Tibial nerve (tissue), 4 donors: Measurements from ENCODE around the gene TMA16. TPM values are rescaled to one million over a fixed set of nuclear protein-coding genes. Genes with fewer than 3 reads are reported as not detected.
"Not testable (repeated sequence)": the region's sequence is repeated elsewhere in the genome, so short reads cannot be mapped to it uniquely, and the experiment has no call there.

Experiments
- DNase-seq, 2 donors: peaks; one replicate each; pipeline ENCODE4 v3.0.0-alpha.2; 2019; ENCODE audit warnings: low spot score in 2 of 2
- H3K27ac ChIP-seq, 4 donors: fragments of 200-600 bp; sonication (generic) in 3 of 4; one replicate each; pipeline ENCODE4 v1.5.1; 2017 to 2019; ENCODE audit warnings: mild to moderate bottlenecking in 1 of 4
- H3K27me3 ChIP-seq, 2 donors: fragments of 200-600 bp; sonication (generic) in 1 of 2; one replicate each; pipeline versions ENCODE4 v1.5.1 to v1.6.0; 2017 to 2019
- H3K36me3 ChIP-seq, 3 donors: fragments of 200-600 bp; sonication (generic); one replicate each; pipeline ENCODE4 v1.5.1; 2018 to 2019
- H3K4me1 ChIP-seq, 4 donors: fragments of 200-600 bp; sonication (generic) in 3 of 4; one replicate each; pipeline ENCODE4 v1.5.1; 2017 to 2019
- H3K4me3 ChIP-seq, 4 donors: fragments of 200-600 bp; sonication (generic) in 3 of 4; one replicate each; pipeline ENCODE4 v1.5.1; 2017 to 2019; ENCODE audit warnings: mild to moderate bottlenecking in 1 of 4, moderate library complexity in 1 of 4
- H3K9me3 ChIP-seq, 4 donors: fragments of 200-600 bp; sonication (generic) in 3 of 4; one replicate each; pipeline ENCODE4 v1.5.1; 2017 to 2019
- CTCF ChIP-seq, 5 experiments: fragments of 200-600 bp in 3 of 5; fragments of 450-650 bp in 2 of 5; sonication (generic) in 3 of 5; IDR thresholded peaks; one replicate each; pipeline ENCODE4 v1.5.1; 2016 to 2019; ENCODE audit warnings: antibody characterized with exemption in 5 of 5, mild to moderate bottlenecking in 3 of 5, moderate library complexity in 2 of 5
- EP300 ChIP-seq, 2 donors: sonication (generic); formaldehyde crosslinking; IDR thresholded peaks; one replicate each; pipeline ENCODE4 v1.6.1; 2017; ENCODE audit warnings: antibody characterized with exemption in 2 of 2, mild to moderate bottlenecking in 1 of 2
- POLR2A ChIP-seq, 2 donors: fragments of 450-650 bp; IDR thresholded peaks; one replicate each; pipeline ENCODE4 v1.6.1; 2017; ENCODE audit warnings: antibody characterized with exemption in 2 of 2, mild to moderate bottlenecking in 2 of 2, moderate library complexity in 2 of 2
- WGBS, 2 donors: methylation state at CpG; one replicate each; pipeline ENCODE4 v1.1.5; 2018; 5-methylcytosine and 5-hydroxymethylcytosine counted together
- total RNA-seq, 4 donors: library from RNA; depleted of rRNA; stranded (reverse); fragments of >200 nt; gene quantifications; one replicate each; pipeline ENCODE4 v1.1.0, GENCODE V29; 2016

Gene TMA16
- total RNA-seq, 4 donors from 2014 or later, result 14.5 to 39.9 (median 27.2) TPM

DNA sequence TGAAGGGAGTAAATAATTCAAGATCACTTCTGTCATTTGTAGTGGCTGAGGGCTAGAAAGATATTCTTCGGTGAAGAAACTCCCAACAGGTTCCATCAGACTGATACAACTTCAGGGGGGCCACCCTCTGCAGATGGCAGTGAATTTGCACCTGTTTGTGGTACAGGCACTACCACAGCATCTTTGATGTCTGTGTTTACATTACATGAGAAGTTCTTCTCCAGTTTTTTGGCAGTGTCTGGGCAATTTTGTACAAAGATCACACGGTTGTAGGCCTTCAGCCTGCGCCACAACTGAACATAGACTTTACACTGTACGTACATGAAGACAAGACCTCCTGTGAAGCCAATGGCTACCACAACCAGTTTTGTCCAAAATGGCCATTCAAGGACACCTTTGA lies 34.2 kb downstream of the TMA16 start:
- Histone ChIP-seq H3K9me3 (no peaks in the 10 kb centered on the region), H3K27ac (no peak overlapping the region), H3K27me3 (no peaks in the 10 kb centered on the region), H3K4me1 (no peaks in the 10 kb centered on the region), H3K36me3 (peaks cover 0 to 67% (median 3%) of the 10 kb centered on the region in 3 donors), H3K4me3 (no peak overlapping the region)
- WGBS, 2 donors, result 87 to 92% methylated on average over 4 of the region's 4 CpGs
- DNase-seq, result no peak
- TF ChIP-seq POLR2A (IDR thresholded peaks at IDR 0.05) (no peak), CTCF (IDR thresholded peaks at IDR 0.05) (no peak), EP300 (IDR thresholded peaks at IDR 0.05) (no peak)

DNA sequence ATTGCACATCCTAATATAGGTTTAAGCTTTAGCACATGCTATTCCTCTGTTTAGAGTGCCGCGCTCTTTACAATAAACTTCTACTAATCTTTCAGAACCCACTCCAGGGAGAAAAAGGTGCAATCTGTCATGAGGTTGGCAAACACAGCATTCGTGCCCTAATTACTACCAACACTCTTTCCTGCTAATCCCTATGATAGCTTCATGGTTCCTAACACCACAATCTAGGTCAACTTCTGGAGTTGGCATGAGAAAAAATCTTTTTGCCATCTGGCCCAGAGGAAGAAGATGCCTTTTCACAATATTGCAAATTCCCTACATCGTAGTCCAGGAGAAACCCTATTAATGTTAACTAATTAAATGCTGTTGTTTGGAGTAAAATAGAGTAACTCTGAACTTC lies 39.6 kb downstream of the TMA16 start:
- 85 to 94% methylated on average over 4 of the region's 4 CpGs for WGBS, 2 donors
- TF ChIP-seq EP300 (IDR thresholded peaks at IDR 0.05) (no peak), POLR2A (IDR thresholded peaks at IDR 0.05) (no peak)
- H3K4me1 ChIP-seq, result no peaks in the 10 kb centered on the region

DNA sequence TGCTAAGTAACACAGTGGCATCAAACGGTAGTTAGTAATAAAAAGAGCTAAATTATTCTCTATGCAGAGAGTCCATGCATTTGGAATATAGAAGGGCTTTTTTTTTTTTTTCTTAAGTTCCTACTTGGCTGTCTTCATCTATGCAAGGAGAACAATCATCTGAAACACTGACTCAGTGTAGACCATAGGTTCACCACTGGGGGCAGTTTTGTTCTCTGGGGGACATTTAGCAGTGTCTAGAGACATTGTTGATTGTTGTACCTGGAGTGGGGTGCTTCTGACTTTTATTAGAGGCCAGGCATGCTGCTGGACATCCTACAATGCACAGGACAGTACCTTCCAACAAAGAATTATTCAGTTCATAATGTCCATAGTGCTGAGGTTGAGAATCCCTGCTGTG lies 41.2 kb downstream of the TMA16 start:
- Histone ChIP-seq H3K27ac (no peak overlapping the region), H3K27me3 (no peaks in the 10 kb centered on the region), H3K4me1 (no peaks in the 10 kb centered on the region), H3K9me3 (no peaks in the 10 kb centered on the region), H3K36me3 (peaks cover 0 to 33% (median 0%) of the 10 kb centered on the region in 3 donors), H3K4me3 (no peak overlapping the region)
- no peak for DNase-seq
- 76 to 79% methylated on average over 1 of the region's 1 CpG for WGBS, 2 donors
- TF ChIP-seq CTCF (IDR thresholded peaks at IDR 0.05) (no peak), POLR2A (IDR thresholded peaks at IDR 0.05) (no peak), EP300 (IDR thresholded peaks at IDR 0.05) (no peak)

More for the DNA sequence above, 39.6 kb downstream of the TMA16 start:
- no peak for DNase-seq
- Histone ChIP-seq H3K9me3 (no peaks in the 10 kb centered on the region), H3K36me3 (peaks cover 0 to 48% (median 0%) of the 10 kb centered on the region in 3 donors), H3K27me3 (no peaks in the 10 kb centered on the region), H3K4me3 (no peak overlapping the region), H3K27ac (no peak overlapping the region)

GRCh38 chr4:163536091-163536490 lies 41.6 kb downstream of the TMA16 start:
- no peak for TF ChIP-seq CTCF (IDR thresholded peaks at IDR 0.05)
- no peak for TF ChIP-seq POLR2A (IDR thresholded peaks at IDR 0.05)
- no peak for TF ChIP-seq EP300 (IDR thresholded peaks at IDR 0.05)
- Histone ChIP-seq H3K27ac (no peak overlapping the region), H3K4me3 (no peak overlapping the region), H3K36me3 (peaks cover 0 to 29% (median 0%) of the 10 kb centered on the region in 3 donors), H3K9me3 (no peaks in the 10 kb centered on the region), H3K27me3 (no peaks in the 10 kb centered on the region), H3K4me1 (no peaks in the 10 kb centered on the region)
- DNase-seq, result no peak
- WGBS, 2 donors, result 26 to 55% methylated on average over 2 of the region's 2 CpGs

GRCh38 chr4:163537114-163537513 lies 42.6 kb downstream of the TMA16 start:
- Histone ChIP-seq H3K36me3 (peaks cover 0 to 21% (median 0%) of the 10 kb centered on the region in 3 donors), H3K4me1 (no peaks in the 10 kb centered on the region), H3K9me3 (no peaks in the 10 kb centered on the region), H3K27ac (no peak overlapping the region), H3K4me3 (no peak overlapping the region), H3K27me3 (no peaks in the 10 kb centered on the region)
- WGBS, 2 donors, result 91 to 93% methylated on average over 3 of the region's 3 CpGs
- no peak for DNase-seq
- TF ChIP-seq EP300 (IDR thresholded peaks at IDR 0.05), result no peak

DNA sequence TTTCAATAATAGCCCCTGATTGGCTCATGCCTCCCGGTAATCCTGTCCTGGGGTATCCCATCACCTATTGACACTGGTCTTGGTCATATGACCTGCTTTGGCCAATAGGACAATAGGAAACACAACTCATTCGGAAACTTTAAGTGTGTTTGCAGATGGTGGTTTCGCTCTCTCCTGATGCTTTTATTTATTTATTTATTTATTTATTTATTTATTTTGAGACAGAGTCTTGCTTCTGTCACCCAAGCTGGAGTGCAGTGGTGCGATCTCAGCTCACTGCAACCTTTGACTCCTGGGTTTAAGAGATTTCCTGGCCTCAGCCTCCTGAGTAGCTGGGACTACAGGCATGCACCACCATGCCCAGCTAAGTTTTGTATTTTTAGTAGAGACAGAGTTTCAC lies 44.3 kb downstream of the TMA16 start:
- not testable (repeated sequence) for DNase-seq, H3K4me1 ChIP-seq, H3K4me3 ChIP-seq, H3K9me3 ChIP-seq, H3K27ac ChIP-seq, H3K27me3 ChIP-seq
- H3K36me3 ChIP-seq, result peaks cover 0 to 10% (median 0%) of the 10 kb centered on the region in 3 donors
- WGBS, 2 donors, result 91 to 97% methylated on average over 4 of the region's 4 CpGs

- H3K9me3 ChIP-seq, result no peaks in the 10 kb centered on the region
- peaks cover 0 to 8% (median 0%) of the 10 kb centered on the region in 4 donors for H3K4me1 ChIP-seq
- no peak for DNase-seq
- H3K4me3 ChIP-seq, result no peak overlapping the region
- peaks cover 0 to 6% (median 0%) of the 10 kb centered on the region in 3 donors for H3K36me3 ChIP-seq
- TF ChIP-seq CTCF (IDR thresholded peaks at IDR 0.05) (no peak), EP300 (IDR thresholded peaks at IDR 0.05) (no peak), POLR2A (IDR thresholded peaks at IDR 0.05) (no peak)
- 95 to 99% methylated on average over 5 of the region's 5 CpGs for WGBS, 2 donors
- H3K27ac ChIP-seq, result no peak overlapping the region
- H3K27me3 ChIP-seq, result no peaks in the 10 kb centered on the region
Measured at GRCh38 chr4:163540448-163540847, 46.0 kb downstream of the TMA16 start.
